GM19238 (cell line): ENCODE measurements around the gene LGALS7B.
"Not testable (repeated sequence)": the region's sequence is repeated elsewhere in the genome, so short reads cannot be mapped to it uniquely, and the experiment has no call there.

Experiments
- DNase-seq: peaks from one replicate; pipeline ENCODE4 v3.0.0; 2011; ENCODE audit warnings: low spot score; ENCODE audit not compliant: insufficient read length

LGALS7B gene

DNA sequence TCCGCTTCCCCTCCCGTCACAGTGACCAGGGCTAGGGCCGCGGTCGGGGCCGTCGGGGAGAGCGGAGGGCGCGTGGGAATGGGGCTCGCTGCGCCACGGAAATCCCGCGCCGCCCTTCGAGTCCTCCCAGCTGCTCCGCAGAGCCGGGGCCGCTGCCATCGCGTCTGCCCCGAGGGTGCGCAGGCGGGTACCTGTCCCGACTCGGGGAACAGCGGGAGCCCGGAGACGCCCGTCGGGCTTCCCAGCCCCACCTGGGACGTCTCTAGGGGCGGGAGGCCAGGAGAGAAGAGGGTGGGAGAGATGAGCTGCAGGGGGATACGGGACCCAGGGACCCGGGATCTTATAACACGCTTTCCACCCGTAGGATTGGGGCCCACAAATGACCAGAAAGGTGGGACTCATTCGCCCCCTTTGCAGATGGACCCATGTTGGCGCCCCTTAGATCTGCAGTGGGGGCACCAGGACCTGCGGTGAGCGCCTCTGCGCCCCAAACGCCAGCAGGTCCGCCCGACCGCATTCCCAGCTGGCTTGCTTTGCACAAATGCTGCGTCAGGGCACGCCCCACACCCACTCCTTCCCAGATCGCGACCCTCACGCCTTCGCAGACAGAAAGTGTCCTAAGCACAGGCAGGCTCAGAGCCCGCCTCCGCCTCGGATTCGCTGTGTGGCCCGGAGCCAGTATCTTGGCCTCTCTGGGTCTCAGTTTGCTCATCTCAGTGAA lies 18.6 kb upstream of the LGALS7B start:
- not testable (repeated sequence) for DNase-seq

DNA sequence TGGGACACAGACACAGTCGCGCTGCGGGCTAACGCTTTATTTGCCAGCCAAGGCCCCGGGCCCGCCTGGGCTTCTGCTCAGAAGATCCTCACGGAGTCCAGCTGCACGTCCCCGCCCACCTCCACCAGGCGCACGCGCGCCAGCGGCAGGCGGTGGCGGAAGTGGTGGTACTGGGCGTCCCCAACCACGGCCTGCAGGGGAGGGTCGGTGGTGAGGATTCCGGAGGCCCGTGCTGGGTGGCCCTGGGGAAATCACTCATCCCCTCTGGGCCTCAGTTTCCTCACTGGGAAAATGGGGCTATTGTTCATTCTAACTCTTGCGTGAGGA lies 18.1 kb upstream of the LGALS7B start:
- DNase-seq: not testable (repeated sequence)

DNA sequence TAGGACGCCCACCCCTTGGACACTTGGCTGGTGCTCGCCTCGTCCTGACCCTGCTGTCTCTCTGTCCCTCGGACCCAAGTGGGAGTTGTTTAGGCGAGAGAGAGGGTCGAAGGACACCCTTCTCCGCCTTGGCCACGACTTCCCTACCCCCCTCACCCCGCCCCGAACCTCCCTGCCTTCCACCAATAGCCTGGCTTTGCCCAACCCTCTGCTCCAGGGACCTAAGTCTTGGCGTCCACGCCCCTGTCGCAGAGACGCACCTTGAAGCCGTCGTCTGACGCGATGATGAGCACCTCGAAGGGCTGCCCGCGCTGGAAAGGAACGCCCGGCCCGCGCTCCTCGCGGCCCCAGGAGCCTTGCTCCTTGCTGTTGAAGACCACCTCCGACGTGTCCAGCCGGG lies 17.4 kb upstream of the LGALS7B start:
- DNase-seq: not testable (repeated sequence)

DNA sequence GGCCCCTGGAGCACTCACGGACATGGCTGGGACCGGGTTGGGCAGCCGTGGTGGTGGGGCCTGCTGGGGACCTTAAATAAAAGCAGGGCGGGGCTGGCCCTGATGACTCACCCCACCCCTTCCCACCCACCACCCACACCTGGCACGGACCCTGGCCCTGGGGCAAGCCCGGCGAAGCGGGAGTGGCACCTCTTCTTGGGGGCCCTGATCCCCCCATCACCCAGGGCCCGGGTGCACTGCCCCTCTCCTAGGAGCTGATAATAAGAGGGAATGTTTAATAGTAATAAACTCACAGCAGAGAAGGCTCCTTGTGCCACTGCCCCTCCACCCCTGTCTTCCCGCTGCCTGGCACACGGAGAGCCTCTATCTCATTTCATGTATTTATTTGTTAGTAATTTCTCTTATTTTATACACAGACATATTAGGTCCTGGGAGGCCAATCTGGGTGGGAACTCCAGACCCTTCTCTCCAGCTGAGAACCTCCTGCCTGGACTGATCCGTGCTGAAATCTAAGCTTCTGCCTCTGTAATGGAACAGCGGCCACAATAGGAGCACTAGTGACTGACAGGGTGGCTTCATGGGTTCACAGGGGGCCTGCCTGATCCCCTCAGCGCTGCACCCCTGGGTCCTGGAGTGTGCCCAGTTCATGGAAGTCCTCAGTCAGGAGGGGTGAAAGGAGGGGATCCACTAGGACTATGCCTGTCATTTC lies 15.4 kb upstream of the LGALS7B start, which contains the start of gene LGALS7:
Gene LGALS7, minus strand, starts transcription at position 49 of the 709 bp plus-strand sequence. Its CDS starts 25 bp downstream, at position 24.
- no peak for DNase-seq

DNA sequence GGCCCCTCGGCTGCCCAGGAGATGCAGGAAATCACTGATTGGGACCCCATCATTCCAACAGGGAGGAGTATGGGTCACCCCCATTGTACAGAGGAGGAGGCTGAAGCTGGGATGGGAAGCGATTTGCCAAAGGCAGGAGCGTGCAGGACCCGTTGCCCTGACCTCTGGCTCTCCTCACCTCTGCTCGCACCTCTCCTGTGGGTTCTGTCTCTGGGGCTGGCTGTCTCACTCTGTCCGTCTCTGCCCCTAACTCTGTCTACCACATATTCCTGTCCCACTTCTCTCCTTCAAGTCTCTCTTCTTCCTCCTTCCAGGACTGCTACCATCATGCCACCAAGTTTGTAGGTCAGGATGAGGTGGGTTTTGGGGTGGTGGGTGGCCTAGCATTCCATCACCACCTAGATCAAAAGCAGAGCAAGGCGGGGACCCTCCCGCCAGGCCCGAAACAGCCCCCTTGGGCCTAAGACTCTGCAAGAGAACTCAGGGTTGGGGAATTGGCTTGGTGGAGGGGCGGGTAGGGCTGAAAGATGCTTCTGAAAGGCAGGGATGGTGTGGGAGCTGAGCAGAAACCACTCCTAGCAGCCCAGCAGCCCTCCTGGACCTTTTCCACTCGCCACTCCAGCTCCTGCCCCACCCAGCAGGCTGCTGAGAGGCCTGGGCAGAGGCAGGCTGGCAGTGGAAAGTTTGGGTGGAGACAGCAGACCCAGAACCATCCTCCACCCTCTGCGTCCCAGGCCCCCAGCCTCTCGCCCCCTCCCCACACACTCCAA lies 14.6 kb upstream of the LGALS7B start:
- no peak for DNase-seq

DNA sequence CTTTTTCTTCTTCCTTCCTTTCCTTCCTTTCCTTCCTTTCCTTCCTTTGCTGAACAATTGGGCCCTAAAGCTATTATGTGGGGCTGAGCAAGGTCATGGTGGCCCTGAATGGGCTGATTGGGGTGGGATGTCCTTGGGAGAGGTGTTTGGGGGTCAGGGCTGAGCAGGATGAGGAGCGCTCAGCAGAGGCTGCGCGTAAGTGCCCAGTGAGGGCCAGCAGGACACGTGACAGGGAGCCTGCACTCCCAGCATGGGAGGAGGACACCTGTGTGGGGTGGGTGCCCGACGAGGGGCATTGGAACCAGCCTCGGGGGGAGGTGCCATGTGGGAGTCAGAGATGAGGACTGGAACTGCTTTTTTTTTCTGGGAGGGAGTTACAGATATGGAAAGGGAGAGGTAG lies 10.3 kb upstream of the LGALS7B start:
- DNase-seq: no peak

DNA sequence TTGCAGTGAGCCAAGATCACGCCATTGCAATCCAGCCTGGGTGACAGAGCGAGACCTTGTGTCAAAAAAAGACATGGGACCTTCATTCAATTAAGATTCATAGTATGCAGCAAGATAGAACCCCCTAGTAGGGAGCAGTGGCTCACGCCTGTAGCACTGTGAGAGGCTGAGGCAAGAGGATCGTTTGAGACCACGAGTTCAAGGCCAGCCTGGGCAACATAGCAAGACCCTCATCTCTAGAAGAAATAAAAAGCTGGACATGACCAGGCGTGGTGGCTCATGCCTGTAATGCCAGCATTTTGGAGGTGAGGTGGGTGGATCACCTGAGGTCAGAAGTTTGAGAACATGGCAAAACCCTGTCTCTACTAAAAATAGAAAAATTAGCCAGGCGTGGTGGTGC lies 8.6 kb upstream of the LGALS7B start:
- no peak for DNase-seq

DNA sequence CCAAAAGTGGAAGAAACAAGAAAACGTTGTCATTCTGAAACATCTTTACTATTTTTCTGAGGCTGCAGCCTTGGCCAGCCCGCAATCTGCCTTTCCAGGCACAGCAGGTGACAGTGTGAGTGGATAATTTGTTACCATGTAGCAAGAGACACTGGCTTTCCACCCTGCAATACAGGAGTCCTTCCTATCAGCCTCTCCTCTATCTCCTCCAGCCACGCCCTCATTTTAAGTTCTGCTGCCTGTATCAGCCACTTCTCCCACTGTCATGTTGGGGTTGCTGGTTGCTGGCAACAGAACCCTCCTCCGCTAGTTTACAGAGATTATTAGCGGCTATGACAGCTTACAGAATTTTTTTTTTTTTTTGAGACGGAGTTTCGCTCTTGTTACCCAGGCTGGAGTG lies 7.9 kb upstream of the LGALS7B start:
- no peak for DNase-seq

DNA sequence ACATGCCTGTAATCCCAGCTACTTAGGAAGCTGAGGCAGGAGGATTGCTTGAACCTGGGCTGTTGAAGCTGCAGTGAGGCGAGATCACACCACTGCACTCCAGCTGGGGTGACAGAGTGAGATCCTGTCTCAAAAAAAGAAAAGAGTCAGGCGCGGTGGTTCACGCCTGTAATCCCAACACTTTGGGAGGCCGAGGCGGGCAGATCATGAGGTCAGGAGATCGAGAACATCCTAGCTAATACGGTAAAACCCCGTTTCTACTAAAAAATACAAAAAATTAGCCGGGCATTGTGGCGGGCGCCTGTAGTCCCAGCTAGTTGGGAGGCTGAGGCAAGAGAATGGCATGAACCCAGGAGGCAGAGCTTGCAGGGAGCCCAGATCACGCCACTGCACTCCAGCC lies 6.8 kb upstream of the LGALS7B start:
- DNase-seq: not testable (repeated sequence)

DNA sequence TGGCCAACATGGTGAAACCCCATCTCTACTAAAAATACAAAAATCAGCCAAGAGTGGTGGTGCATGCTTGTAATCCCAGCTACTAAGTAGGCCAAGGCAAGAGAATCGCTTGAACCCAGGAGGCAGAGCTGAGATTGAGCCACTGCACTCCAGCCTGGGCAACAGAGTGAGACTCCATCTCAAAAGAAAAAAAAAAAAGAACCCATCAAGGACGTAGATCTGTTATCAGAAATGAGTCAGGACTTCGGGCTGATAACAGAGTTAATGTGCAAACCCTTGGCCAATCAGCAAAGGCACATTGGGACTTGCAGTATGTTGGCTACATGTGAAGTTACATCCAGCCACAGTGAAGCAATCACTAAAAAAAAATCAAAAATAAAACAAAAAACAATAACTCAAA lies 4.8 kb upstream of the LGALS7B start:
- no peak for DNase-seq

DNA sequence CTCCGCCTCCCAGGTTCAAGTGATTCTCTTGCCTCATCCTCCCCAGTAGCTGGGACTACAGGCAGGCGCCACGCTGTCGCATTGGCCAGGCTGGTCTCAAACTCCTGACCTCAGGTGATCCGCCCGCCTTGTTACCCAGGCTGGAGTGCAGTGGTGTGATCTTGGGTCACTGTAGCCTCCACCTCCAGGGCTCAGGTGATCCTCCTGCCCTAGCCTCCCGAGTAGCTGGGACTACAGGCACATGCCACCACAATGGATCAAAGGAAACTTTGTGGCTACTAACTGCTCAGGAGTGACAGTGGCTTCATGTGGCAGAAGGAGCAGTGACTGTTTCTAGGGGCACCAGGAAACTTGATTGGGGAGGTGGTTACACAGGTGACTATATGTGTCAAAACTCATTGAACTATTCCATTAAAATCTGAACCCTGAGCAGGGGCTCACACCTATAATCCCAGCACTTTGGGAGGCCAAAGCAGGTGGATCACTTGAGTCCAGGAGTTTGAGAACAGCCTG lies 3.8 kb upstream of the LGALS7B start:
- no peak for DNase-seq

DNA sequence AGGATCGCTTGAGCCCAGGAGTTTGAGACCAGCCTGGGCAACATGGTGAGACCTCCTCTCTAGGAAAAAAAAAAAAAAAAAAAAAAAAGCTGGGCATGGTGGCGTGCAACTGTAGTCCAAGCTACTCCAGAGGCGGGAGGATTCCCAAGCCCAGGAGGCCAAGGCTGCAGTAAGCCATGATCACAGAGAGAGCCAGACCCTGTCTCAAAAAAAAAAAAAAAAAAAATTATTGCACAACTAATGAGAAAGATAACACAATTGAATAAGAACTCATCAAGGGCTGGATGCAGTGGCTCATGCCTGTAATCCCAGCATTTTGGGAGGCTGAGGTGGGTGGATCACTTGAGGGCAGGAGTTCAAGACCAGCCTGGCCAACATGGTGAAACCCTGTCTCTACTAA lies 2.9 kb upstream of the LGALS7B start:
- not testable (repeated sequence) for DNase-seq

DNA sequence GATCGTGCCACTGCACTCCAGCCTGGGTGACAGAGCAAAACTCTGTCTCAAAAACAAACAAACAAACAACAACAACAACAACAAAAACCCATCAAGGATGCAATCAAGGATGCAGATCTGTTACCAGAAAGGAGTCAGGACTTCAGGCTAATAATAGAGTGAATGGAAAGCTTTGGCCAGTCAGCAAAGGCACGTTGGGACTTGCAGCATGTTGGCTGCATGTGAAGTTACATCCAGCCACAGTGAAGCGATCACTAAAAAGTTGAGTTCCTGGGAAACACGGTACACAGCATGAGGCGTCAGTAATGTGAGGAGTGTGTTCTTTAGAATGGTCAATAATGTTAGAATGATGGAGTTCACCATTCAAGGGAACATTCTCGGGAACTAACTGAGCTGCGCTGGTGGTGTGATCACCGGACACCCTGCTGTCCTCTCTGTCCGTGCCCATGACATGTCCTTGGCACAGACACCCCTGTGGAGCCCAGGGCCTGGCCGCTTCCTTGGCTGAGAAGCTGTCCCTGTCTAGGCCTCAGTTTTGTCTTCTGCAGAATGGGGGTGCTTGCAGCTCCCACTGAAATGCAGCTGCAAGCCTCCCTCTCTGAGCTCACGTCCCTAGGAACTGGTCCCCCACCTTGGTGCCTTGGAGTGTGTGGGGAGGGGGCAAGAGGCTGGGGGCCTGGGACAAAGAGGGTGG lies 2.3 kb upstream of the LGALS7B start:
- DNase-seq: no peak

DNA sequence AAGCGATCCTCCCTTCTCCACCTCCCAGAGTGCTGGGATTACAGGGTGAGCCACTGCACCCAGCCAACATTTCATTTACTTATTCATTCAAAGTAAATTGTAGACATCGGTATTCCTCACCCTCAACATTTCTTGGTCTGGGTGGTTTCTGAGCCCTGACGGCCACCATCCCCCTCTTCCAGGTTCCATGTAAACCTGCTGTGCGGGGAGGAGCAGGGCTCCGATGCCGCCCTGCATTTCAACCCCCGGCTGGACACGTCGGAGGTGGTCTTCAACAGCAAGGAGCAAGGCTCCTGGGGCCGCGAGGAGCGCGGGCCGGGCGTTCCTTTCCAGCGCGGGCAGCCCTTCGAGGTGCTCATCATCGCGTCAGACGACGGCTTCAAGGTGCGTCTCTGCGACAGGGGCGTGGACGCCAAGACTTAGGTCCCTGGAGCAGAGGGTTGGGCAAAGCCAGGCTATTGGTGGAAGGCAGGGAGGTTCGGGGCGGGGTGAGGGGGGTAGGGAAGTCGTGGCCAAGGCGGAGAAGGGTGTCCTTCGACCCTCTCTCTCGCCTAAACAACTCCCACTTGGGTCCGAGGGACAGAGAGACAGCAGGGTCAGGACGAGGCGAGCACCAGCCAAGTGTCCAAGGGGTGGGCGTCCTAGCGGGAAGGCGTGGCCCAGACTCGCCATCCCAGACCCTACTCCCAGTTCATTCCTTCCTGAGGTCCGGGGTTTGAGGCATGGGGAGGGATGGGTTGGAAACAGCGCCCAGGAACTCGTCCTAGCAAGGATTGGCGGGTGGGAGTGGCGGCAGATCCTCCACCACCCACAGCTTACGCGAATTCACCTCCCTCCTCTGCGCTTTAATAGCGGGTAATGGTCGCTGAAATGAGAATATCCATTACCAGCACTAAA lies 1.8 kb downstream of the LGALS7B start:
- not testable (repeated sequence) for DNase-seq

DNA sequence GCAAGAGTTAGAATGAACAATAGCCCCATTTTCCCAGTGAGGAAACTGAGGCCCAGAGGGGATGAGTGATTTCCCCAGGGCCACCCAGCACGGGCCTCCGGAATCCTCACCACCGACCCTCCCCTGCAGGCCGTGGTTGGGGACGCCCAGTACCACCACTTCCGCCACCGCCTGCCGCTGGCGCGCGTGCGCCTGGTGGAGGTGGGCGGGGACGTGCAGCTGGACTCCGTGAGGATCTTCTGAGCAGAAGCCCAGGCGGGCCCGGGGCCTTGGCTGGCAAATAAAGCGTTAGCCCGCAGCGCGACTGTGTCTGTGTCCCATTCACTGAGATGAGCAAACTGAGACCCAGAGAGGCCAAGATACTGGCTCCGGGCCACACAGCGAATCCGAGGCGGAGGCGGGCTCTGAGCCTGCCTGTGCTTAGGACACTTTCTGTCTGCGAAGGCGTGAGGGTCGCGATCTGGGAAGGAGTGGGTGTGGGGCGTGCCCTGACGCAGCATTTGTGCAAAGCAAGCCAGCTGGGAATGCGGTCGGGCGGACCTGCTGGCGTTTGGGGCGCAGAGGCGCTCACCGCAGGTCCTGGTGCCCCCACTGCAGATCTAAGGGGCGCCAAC lies 2.6 kb downstream of the LGALS7B start:
- not testable (repeated sequence) for DNase-seq

DNA sequence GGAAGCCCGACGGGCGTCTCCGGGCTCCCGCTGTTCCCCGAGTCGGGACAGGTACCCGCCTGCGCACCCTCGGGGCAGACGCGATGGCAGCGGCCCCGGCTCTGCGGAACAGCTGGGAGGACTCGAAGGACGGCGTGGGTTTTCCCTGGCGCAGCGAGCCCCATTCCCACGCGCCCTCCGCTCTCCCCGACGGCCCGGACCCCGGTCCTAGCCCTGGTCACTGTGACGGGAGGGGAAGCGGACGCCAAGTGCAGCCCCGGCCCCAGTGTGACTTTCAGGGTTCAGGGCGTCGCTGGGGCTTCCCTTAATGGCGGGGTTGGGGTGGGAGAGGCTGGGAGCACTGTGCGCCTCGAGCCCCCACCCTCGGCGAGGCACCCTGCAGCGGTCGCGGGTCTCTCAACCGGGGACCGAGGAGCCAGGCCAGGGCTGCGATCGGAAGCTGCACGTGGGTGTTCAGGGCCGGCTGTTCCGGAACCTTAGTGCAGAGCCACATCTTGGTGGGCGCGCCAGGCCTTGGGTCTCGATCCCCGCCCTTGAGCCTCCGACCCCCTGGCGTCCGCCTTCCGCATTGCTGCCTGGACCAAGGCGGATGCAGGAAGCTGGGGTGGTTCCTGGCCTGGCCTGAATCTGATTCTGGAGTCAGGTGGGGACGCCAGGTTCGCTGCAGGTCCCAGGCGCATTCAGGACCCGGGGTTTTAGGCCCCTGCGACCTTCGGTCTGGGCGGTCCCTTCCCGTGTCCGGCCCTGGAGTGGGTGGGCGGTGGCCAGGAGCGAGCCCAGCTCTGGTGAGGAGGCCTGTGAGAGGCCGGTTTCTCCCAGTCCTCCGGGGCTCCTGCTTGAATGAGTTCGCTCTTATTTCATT lies 3.5 kb downstream of the LGALS7B start:
- DNase-seq: no peak

DNA sequence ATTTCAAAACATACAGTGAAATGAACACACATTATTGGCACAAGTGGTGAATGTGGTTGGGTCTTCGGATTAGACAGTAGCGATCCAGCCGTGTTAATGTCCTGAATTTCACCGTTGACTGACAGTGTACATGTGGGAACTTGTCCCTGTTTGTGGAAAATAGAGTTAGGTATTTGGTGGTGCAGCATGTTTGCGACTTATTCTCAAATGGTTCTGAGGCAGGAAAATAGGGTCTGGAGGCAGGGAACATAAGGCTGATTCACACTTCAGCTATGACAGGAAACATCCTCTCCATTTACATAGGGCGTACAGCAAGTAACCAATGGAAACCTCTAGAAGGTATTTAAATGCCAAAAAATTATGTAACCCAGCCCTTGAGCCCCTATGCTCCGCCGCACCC lies 4.2 kb downstream of the LGALS7B start:
- no peak for DNase-seq

DNA sequence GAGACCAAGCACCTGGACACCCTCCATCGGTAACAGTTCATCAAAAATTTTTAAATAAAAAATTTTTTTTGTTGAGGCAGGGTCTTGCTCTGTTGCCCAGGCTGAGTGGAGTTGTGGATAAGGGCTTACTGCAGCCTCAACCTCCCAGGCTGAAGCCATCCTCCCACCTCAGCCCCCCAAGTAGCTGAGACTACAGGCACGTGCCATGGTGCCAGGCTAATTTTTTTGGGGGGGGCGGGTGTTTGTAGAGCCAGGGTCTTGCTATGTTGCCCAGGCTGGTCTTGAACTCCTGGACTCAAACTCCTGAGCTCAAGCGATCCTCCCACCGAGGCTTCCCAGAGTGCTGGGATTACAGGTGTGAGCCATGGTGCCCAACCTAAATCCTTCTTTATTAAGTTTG lies 4.7 kb downstream of the LGALS7B start:
- DNase-seq: no peak

DNA sequence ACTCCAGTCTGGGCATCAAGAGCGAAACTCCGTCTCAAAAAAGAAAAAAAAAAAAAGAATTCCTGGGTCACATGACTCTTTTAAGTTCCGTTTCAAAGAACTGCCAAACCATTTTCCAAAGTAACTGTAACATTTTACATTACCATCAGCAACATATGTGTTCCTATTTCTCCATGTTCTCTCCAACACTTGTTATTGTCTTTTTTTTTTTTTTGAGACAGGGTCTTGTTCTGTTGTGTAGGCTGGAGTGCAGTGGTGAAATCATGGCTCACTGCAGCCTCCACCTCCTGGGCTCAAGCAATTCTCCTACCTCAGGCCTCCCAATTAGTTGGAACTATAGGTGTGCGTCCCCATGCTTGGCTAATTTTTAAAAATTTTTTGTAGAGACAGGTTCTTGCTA lies 6.5 kb downstream of the LGALS7B start:
- no peak for DNase-seq
